ENCODE data around the gene AVP. TPM values are rescaled to one million over a fixed set of nuclear protein-coding genes. Genes with fewer than 3 reads are reported as not detected.
A peak's percentile ranks its signal among the peaks of the same experiment; 100 is the strongest.
"Not testable (repeated sequence)": the region's sequence is repeated elsewhere in the genome, so short reads cannot be mapped to it uniquely, and the experiment has no call there.

AVP gene
- total RNA-seq, 2 experiments from 2014 or later = not detected

GRCh38 chr20:3121271-3121911 lies 36.9 kb upstream of the AVP start:
- Mint-ChIP-seq H3K4me1 (peaks cover 30% of the 10 kb centered on the region), H3K27me3 (no peaks in the 10 kb centered on the region), H3K9me3 (ENCODE audit: low read depth) (no peaks in the 10 kb centered on the region), H3K27ac (peak overlapping the region; percentile 73), H3K4me3 (no peak overlapping the region), H3K36me3 (peaks cover 46% of the 10 kb centered on the region)
- CTCF ChIA-PET = interaction anchor here (2.1 kb wide), 1 partner anchor 68 kb away, joined by 5 read pairs; no protein-coding TSS in a partner anchor
- DNase-seq = no peak
- ATAC-seq = peak; percentile 80

GRCh38 chr20:3119044-3119443 lies 34.5 kb upstream of the AVP start:
- Mint-ChIP-seq H3K4me1 (peaks cover 30% of the 10 kb centered on the region), H3K4me3 (no peak overlapping the region), H3K9me3 (ENCODE audit: low read depth) (no peaks in the 10 kb centered on the region), H3K27me3 (no peaks in the 10 kb centered on the region), H3K27ac (no peak overlapping the region), H3K36me3 (peaks cover 39% of the 10 kb centered on the region)
- CTCF ChIA-PET = interaction anchor here (1.4 to 1.5 kb wide), 2 partner anchors 41 to 65 kb away, joined by 3 to 4 read pairs; no protein-coding TSS in a partner anchor
- DNase-seq = no peak
- no peak for ATAC-seq

GRCh38 chr20:3117839-3118379 lies 33.4 kb upstream of the AVP start:
- ATAC-seq; H3K4me3 Mint-ChIP-seq; H3K27me3 Mint-ChIP-seq; H3K27ac Mint-ChIP-seq; DNase-seq; H3K9me3 Mint-ChIP-seq (ENCODE audit: low read depth): not testable (repeated sequence)
- Mint-ChIP-seq H3K4me1 (peaks cover 23% of the 10 kb centered on the region), H3K36me3 (peaks cover 35% of the 10 kb centered on the region)
- CTCF ChIA-PET = interaction anchor here (1.5 to 3.5 kb wide), 3 partner anchors 26 to 65 kb away, joined by 3 to 28 read pairs (median 4); no protein-coding TSS in a partner anchor

GRCh38 chr20:3116341-3116740 lies 31.8 kb upstream of the AVP start:
- DNase-seq = no peak
- no peak for ATAC-seq
- Mint-ChIP-seq H3K4me1 (peaks cover 8% of the 10 kb centered on the region), H3K4me3 (no peak overlapping the region), H3K9me3 (ENCODE audit: low read depth) (no peaks in the 10 kb centered on the region), H3K36me3 (peaks cover 20% of the 10 kb centered on the region), H3K27me3 (no peaks in the 10 kb centered on the region), H3K27ac (no peak overlapping the region)
- CTCF ChIA-PET = interaction anchor here (0.5 to 3.5 kb wide), 9 partner anchors 25 to 182 kb away, joined by 3 to 28 read pairs (median 3); partner anchors contain the start of gene OXT

GRCh38 chr20:3115190-3116107 lies 30.9 kb upstream of the AVP start:
- CTCF ChIA-PET = interaction anchor here (0.7 to 3.5 kb wide), 12 partner anchors 12 to 183 kb away, joined by 3 to 28 read pairs (median 3); partner anchors contain the start of gene OXT
- Mint-ChIP-seq H3K4me1 (no peaks in the 10 kb centered on the region), H3K4me3 (no peak overlapping the region), H3K9me3 (ENCODE audit: low read depth) (no peaks in the 10 kb centered on the region), H3K27ac (no peak overlapping the region), H3K27me3 (no peaks in the 10 kb centered on the region), H3K36me3 (peaks cover 14% of the 10 kb centered on the region)
- no peak for DNase-seq
- ATAC-seq = peak; percentile 51

GRCh38 chr20:3111995-3112394 lies 27.5 kb upstream of the AVP start:
- no peak overlapping the region for H3K4me3 Mint-ChIP-seq
- H3K27ac Mint-ChIP-seq = no peak overlapping the region
- H3K36me3 Mint-ChIP-seq = peaks cover 9% of the 10 kb centered on the region
- H3K27me3 Mint-ChIP-seq = no peaks in the 10 kb centered on the region
- no peak for DNase-seq
- no peaks in the 10 kb centered on the region for H3K4me1 Mint-ChIP-seq
- no peaks in the 10 kb centered on the region for H3K9me3 Mint-ChIP-seq (ENCODE audit: low read depth)
- no peak for ATAC-seq
- CTCF ChIA-PET = no interaction called here

- CTCF ChIA-PET = no interaction called here
- ATAC-seq (no peak), DNase-seq (no peak)
- H3K36me3 Mint-ChIP-seq = peaks cover 9% of the 10 kb centered on the region
- no peak overlapping the region for H3K4me3 Mint-ChIP-seq
- no peaks in the 10 kb centered on the region for H3K27me3 Mint-ChIP-seq
- H3K9me3 Mint-ChIP-seq (ENCODE audit: low read depth) = no peaks in the 10 kb centered on the region
- no peaks in the 10 kb centered on the region for H3K4me1 Mint-ChIP-seq
- H3K27ac Mint-ChIP-seq = no peak overlapping the region
These were observed 27.0 kb upstream of the AVP start for GRCh38 chr20:3111507-3111906.

GRCh38 chr20:3109350-3110302 lies 25.1 kb upstream of the AVP start:
- CTCF ChIA-PET = interaction anchor here (3.6 kb wide), 1 partner anchor 56 kb away, joined by 10 read pairs; no protein-coding TSS in a partner anchor
- peaks cover 7% of the 10 kb centered on the region for H3K36me3 Mint-ChIP-seq
- DNase-seq = no peak
- ATAC-seq = no peak
- H3K4me1 Mint-ChIP-seq = no peaks in the 10 kb centered on the region
- H3K9me3 Mint-ChIP-seq (ENCODE audit: low read depth) = no peaks in the 10 kb centered on the region
- no peak overlapping the region for H3K27ac Mint-ChIP-seq
- no peak overlapping the region for H3K4me3 Mint-ChIP-seq
- H3K27me3 Mint-ChIP-seq = no peaks in the 10 kb centered on the region

- no peaks in the 10 kb centered on the region for H3K36me3 Mint-ChIP-seq
- no peak for DNase-seq
- no peak overlapping the region for H3K4me3 Mint-ChIP-seq
- H3K27ac Mint-ChIP-seq = no peak overlapping the region
- peaks cover 9% of the 10 kb centered on the region for H3K27me3 Mint-ChIP-seq
- ATAC-seq = no peak
- H3K9me3 Mint-ChIP-seq (ENCODE audit: low read depth) = no peaks in the 10 kb centered on the region
- CTCF ChIA-PET = interaction anchor here (3.6 kb wide), 1 partner anchor 54 kb away, joined by 10 read pairs; no protein-coding TSS in a partner anchor
- peaks cover 7% of the 10 kb centered on the region for H3K4me1 Mint-ChIP-seq
These were observed 23.0 kb upstream of the AVP start for GRCh38 chr20:3107464-3108025.

- H3K4me1 Mint-ChIP-seq = peaks cover 14% of the 10 kb centered on the region
- peaks cover 9% of the 10 kb centered on the region for H3K27me3 Mint-ChIP-seq
- no peak overlapping the region for H3K4me3 Mint-ChIP-seq
- DNase-seq = no peak
- H3K36me3 Mint-ChIP-seq = no peaks in the 10 kb centered on the region
- no peak overlapping the region for H3K27ac Mint-ChIP-seq
- no peaks in the 10 kb centered on the region for H3K9me3 Mint-ChIP-seq (ENCODE audit: low read depth)
- no peak for ATAC-seq
- CTCF ChIA-PET = no interaction called here
These were observed 22.3 kb upstream of the AVP start for GRCh38 chr20:3106658-3107463.

GRCh38 chr20:3106185-3106584 lies 21.7 kb upstream of the AVP start:
- no peak for ATAC-seq
- Mint-ChIP-seq H3K9me3 (ENCODE audit: low read depth) (no peaks in the 10 kb centered on the region), H3K36me3 (no peaks in the 10 kb centered on the region), H3K27me3 (peaks cover 9% of the 10 kb centered on the region), H3K27ac (no peak overlapping the region), H3K4me3 (no peak overlapping the region), H3K4me1 (peaks cover 17% of the 10 kb centered on the region)
- no peak for DNase-seq
- CTCF ChIA-PET = no interaction called here

Measured in activated CD8-positive, alpha-beta memory T cell treated with anti-CD3 and anti-CD28 coated beads, Interleukin-2, amount 10 ng/mL, durations not matched to agents 7 days and 5 days (primary cell).